ENCODE data around the gene UGT1A10. TPM values are rescaled to one million over a fixed set of nuclear protein-coding genes. Genes with fewer than 3 reads are reported as not detected.

Gene UGT1A10
- total and polyA plus RNA-seq, 10 of the 15 experiments (the other 5 are each of a cell fraction or from before 2014, with no cell fraction given) = not detected

- Histone ChIP-seq H3K4me2 (ENCODE audit: control insufficient read depth, insufficient read depth) (no peak overlapping the region), H2AFZ (ENCODE audit: control insufficient read depth, low read depth, low read length) (no peak overlapping the region), H3K9ac (ENCODE audit: control insufficient read depth, insufficient read depth, low read length) (no peak overlapping the region), H3K9me3 (replicated peaks; ENCODE audit: control insufficient read depth, insufficient read depth, low read length) (no peaks in the 10 kb centered on the region; the same call in 2 of the 3 replicates), H3K27me3 (replicated peaks in 1 of 2; ENCODE audit: control insufficient read depth in 2 of 2, insufficient read depth in 2 of 2, low read length in 1 of 2) (no peaks in the 10 kb centered on the region), H3K4me3 (no peak overlapping the region), H3K79me2 (ENCODE audit: control insufficient read depth, insufficient read depth, low read length) (no peaks in the 10 kb centered on the region), H3K27ac (ENCODE audit: control insufficient read depth, insufficient read depth) (no peak overlapping the region), H3K4me1 (ENCODE audit: control insufficient read depth, insufficient read depth, low read length) (no peaks in the 10 kb centered on the region), H4K20me1 (ENCODE audit: control insufficient read depth, insufficient read depth) (no peaks in the 10 kb centered on the region), H3K36me3 (ENCODE audit: control insufficient read depth in 2 of 2, insufficient read depth in 2 of 2, low read length in 1 of 2) (no peaks in the 10 kb centered on the region)
- ATAC-seq = no peak
- DNase-seq (ENCODE audit: low read depth, low spot score) = no peak
- CTCF ChIA-PET = no interaction called here
- intact Hi-C loops (cut with micrococcal nuclease; ENCODE audit: unreplicated experiment) = no loop called here
- no peak for FAIRE-seq
- POLR2A ChIA-PET = no interaction called here
- in situ Hi-C loops (cut with MboI) = no loop called here
- RAD21 ChIA-PET (ENCODE audit: unreplicated experiment) = no interaction called here
- 26% methylated on average over 4 of the region's 4 CpGs for WGBS (ENCODE audit: insufficient coverage, insufficient replicate concordance, low lambda C conversion rate, missing lambda C conversion rate)
- SMC1A ChIA-PET (ENCODE audit: uncharacterized antibody, unreplicated experiment) = no interaction called here
- no TSS peak for BruUV-seq (replicated peaks)
- TF ChIP-seq STAT1 (conservative IDR thresholded peaks at IDR 0.05) (no peak), NR2C1 (IDR thresholded peaks at IDR 0.05) (no peak), YBX1 (IDR thresholded peaks at IDR 0.05) (no peak), MYC (IDR thresholded peaks at IDR 0.05; ENCODE audit: insufficient read depth, insufficient read length, insufficient replicate concordance, low read length, severe bottlenecking) (no peak), BCL11A (IDR thresholded peaks at IDR 0.05; ENCODE audit: low read depth, low read length) (no peak), SMARCA5 (IDR thresholded peaks at IDR 0.05) (no peak), EGR1 (IDR thresholded peaks at IDR 0.05; ENCODE audit: borderline replicate concordance in 1 of 2, low read depth in 2 of 2, low read length in 2 of 2) (no peak), SUPT20H (IDR thresholded peaks at IDR 0.05; ENCODE audit: borderline replicate concordance, control insufficient read depth, low read depth, low read length) (no peak), ZNF687 (IDR thresholded peaks at IDR 0.05) (no peak), CHD2 (IDR thresholded peaks at IDR 0.05; ENCODE audit: borderline replicate concordance, low read depth, low read length) (no peak), POU2F2 (IDR thresholded peaks at IDR 0.05; ENCODE audit: borderline replicate concordance, low read depth, low read length) (no peak), MXI1 (IDR thresholded peaks at IDR 0.05; ENCODE audit: low read depth, low read length) (no peak), ZNF207 (IDR thresholded peaks at IDR 0.05; ENCODE audit: borderline replicate concordance) (no peak), SMAD5 (IDR thresholded peaks at IDR 0.05; ENCODE audit: low read depth) (no peak)
- TF ChIP-seq, protein P1, sequence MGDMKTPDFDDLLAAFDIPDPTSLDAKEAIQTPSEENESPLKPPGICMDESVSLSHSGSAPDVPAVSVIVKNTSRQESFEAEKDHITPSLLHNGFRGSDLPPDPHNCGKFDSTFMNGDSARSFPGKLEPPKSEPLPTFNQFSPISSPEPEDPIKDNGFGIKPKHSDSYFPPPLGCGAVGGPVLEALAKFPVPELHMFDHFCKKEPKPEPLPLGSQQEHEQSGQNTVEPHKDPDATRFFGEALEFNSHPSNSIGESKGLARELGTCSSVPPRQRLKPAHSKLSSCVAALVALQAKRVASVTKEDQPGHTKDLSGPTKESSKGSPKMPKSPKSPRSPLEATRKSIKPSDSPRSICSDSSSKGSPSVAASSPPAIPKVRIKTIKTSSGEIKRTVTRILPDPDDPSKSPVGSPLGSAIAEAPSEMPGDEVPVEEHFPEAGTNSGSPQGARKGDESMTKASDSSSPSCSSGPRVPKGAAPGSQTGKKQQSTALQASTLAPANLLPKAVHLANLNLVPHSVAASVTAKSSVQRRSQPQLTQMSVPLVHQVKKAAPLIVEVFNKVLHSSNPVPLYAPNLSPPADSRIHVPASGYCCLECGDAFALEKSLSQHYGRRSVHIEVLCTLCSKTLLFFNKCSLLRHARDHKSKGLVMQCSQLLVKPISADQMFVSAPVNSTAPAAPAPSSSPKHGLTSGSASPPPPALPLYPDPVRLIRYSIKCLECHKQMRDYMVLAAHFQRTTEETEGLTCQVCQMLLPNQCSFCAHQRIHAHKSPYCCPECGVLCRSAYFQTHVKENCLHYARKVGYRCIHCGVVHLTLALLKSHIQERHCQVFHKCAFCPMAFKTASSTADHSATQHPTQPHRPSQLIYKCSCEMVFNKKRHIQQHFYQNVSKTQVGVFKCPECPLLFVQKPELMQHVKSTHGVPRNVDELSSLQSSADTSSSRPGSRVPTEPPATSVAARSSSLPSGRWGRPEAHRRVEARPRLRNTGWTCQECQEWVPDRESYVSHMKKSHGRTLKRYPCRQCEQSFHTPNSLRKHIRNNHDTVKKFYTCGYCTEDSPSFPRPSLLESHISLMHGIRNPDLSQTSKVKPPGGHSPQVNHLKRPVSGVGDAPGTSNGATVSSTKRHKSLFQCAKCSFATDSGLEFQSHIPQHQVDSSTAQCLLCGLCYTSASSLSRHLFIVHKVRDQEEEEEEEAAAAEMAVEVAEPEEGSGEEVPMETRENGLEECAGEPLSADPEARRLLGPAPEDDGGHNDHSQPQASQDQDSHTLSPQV (IDR thresholded peaks at IDR 0.05) = no peak
- TF ChIP-seq, protein P2, sequence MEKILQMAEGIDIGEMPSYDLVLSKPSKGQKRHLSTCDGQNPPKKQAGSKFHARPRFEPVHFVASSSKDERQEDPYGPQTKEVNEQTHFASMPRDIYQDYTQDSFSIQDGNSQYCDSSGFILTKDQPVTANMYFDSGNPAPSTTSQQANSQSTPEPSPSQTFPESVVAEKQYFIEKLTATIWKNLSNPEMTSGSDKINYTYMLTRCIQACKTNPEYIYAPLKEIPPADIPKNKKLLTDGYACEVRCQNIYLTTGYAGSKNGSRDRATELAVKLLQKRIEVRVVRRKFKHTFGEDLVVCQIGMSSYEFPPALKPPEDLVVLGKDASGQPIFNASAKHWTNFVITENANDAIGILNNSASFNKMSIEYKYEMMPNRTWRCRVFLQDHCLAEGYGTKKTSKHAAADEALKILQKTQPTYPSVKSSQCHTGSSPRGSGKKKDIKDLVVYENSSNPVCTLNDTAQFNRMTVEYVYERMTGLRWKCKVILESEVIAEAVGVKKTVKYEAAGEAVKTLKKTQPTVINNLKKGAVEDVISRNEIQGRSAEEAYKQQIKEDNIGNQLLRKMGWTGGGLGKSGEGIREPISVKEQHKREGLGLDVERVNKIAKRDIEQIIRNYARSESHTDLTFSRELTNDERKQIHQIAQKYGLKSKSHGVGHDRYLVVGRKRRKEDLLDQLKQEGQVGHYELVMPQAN (conservative IDR thresholded peaks at IDR 0.05) = no peak
These were observed 16.0 kb upstream of the UGT1A10 start for GRCh38 chr2:233620204-233620603.

Data from GM12878 (cell line).